K562 (cell line): ENCODE results near the gene FAM50B. TPM values are rescaled to one million over a fixed set of nuclear protein-coding genes. Genes with fewer than 3 reads are reported as not detected.

Experiments used
- ATAC-seq: fragments of 200-7000 bp; cut with Tn5 transposase; 3 replicates; pipeline ENCODE4 v1.9.1; 2020; ENCODE audit warnings: moderate library complexity
- BruUV-seq: library from RNA; stranded (reverse); fragments of 400-500 nt; replicated peaks from 2 replicates; lab custom pipeline; 2021; lab: Mats Ljungman, UMichigan
- CTCF ChIA-PET: fragments of 300-600 bp; formaldehyde crosslinking; extraction: SDS; loops from one replicate; lab custom pipeline; 2021; ENCODE audit warnings: low intra/inter-chr PET ratio; lab: Yijun Ruan, JAX
- POLR2A ChIA-PET: fragments of 300-600, 350-650 bp; sonication (Branson Sonifier 250); formaldehyde crosslinking; extraction: SDS; loops from one replicate; lab custom pipeline; 2021; ENCODE audit warnings: antibody characterized with exemption, inconsistent platforms; lab: Yijun Ruan, JAX
- DNase-seq, 4 experiments: peaks; one replicate each; pipeline versions ENCODE4 v3.0.0 to v3.0.0-alpha.2; 2011 to 2018; ENCODE audit warnings: low spot score in 3 of 4, mixed read lengths in 3 of 4; ENCODE audit errors: extremely low read depth in 1 of 4
- FAIRE-seq: peaks from 2 replicates; lab custom pipeline; 2011; peaks lifted over from hg19 to GRCh38; lab: Jason Lieb, UNC
- H2AFZ ChIP-seq: 2 replicates; pipeline ENCODE4 v1.6.0; 2011; ENCODE audit warnings: low read depth, low read length, control low read depth, inconsistent platforms
- H3K27ac ChIP-seq: fragments of 200-600 bp; 3 replicates; pipeline ENCODE4 v1.8.0; 2011; ENCODE audit warnings: low read depth, mild to moderate bottlenecking, control low read depth, inconsistent platforms, low read length, moderate library complexity, mixed read lengths; ENCODE audit errors: extremely low read depth
- H3K27me3 ChIP-seq, 2 experiments: fragments of 300-600 bp in 1 of 2; 2 replicates in 1 of 2; 3 replicates in 1 of 2; pipeline versions ENCODE4 v1.6.0 to v1.8.0; 2011; ENCODE audit warnings: inconsistent platforms in 2 of 2, low read length in 2 of 2, mild to moderate bottlenecking in 1 of 2, mixed read lengths in 1 of 2, moderate library complexity in 1 of 2; ENCODE audit not compliant: control insufficient read depth in 2 of 2, insufficient read depth in 2 of 2
- H3K36me3 ChIP-seq: fragments of 300-600 bp; 3 replicates; pipeline ENCODE4 v1.8.0; 2011; ENCODE audit warnings: mild to moderate bottlenecking, low read length, inconsistent platforms; ENCODE audit not compliant: control insufficient read depth, insufficient read depth
- H3K4me1 ChIP-seq, 2 experiments: fragments of 200-600 bp in 1 of 2; replicated peaks in 1 of 2; 2 replicates in 1 of 2; 3 replicates in 1 of 2; pipeline versions ENCODE4 v1.5.1 to v1.8.0; 2011; ENCODE audit warnings: inconsistent platforms in 2 of 2, low read length in 2 of 2, mild to moderate bottlenecking in 1 of 2, mixed read lengths in 1 of 2, moderate library complexity in 1 of 2; ENCODE audit not compliant: control insufficient read depth in 2 of 2, insufficient read depth in 2 of 2
- H3K4me2 ChIP-seq: 2 replicates; pipeline ENCODE4 v1.6.1; 2011; ENCODE audit warnings: low read length, control low read depth, inconsistent platforms, mixed read lengths; ENCODE audit not compliant: insufficient read depth
- H3K4me3 ChIP-seq: fragments of 200-600 bp; sonication (generic), shearing (Covaris generic); 2 replicates; pipeline ENCODE4 v1.5.1; 2016; ENCODE audit warnings: control low read depth, inconsistent platforms
- H3K79me2 ChIP-seq: fragments of 200-600 bp; 3 replicates; pipeline ENCODE4 v1.8.0; 2011; ENCODE audit warnings: low read length, inconsistent platforms; ENCODE audit not compliant: control insufficient read depth, insufficient read depth
- H3K9ac ChIP-seq, 2 experiments: 2 replicates each; pipeline versions ENCODE4 v1.6.0 to v1.6.1; 2011; ENCODE audit warnings: low read depth in 2 of 2, low read length in 2 of 2, control low read depth in 1 of 2, inconsistent platforms in 1 of 2, mild to moderate bottlenecking in 1 of 2, mixed read lengths in 1 of 2; ENCODE audit not compliant: insufficient read depth in 1 of 2
- H3K9me1 ChIP-seq: one replicate; pipeline ENCODE4 v1.6.0; 2011; ENCODE audit warnings: inconsistent platforms, mild to moderate bottlenecking, low read length, moderate library complexity; ENCODE audit not compliant: control insufficient read depth, insufficient read depth
- H3K9me3 ChIP-seq: replicated peaks from 2 replicates; pipeline ENCODE4 v1.5.1; 2011; ENCODE audit warnings: low read depth, low read length, inconsistent platforms; ENCODE audit not compliant: control insufficient read depth, insufficient read depth
- H4K20me1 ChIP-seq: replicated peaks from 2 replicates; pipeline ENCODE4 v1.6.1; 2011; ENCODE audit warnings: low read length, inconsistent platforms, mixed read lengths; ENCODE audit not compliant: control insufficient read depth, insufficient read depth
- CREB3 ChIP-seq: fragments of 450-650 bp; conservative IDR thresholded peaks from 2 replicates; pipeline ENCODE4 v1.6.1; 2016; ENCODE audit warnings: missing genetic modification characterization, low read depth, mild to moderate bottlenecking, missing compliant biosample characterization, moderate library complexity
- DPF2 ChIP-seq: fragments of 450-650 bp; IDR thresholded peaks from 2 replicates; pipeline ENCODE4 v1.6.1; 2016
- EGR1 ChIP-seq: fragments of 450-650 bp; conservative IDR thresholded peaks from 2 replicates; pipeline ENCODE4 v1.6.1; 2017; ENCODE audit warnings: mild to moderate bottlenecking
- ELK1 ChIP-seq: sonication (generic); formaldehyde crosslinking; IDR thresholded peaks from 2 replicates; pipeline ENCODE4 v1.8.1; 2022; ENCODE audit warnings: missing genetic modification reagents
- LEF1 ChIP-seq: fragments of 450-650 bp; IDR thresholded peaks from 2 replicates; pipeline ENCODE4 v1.6.1; 2016; ENCODE audit warnings: mild to moderate bottlenecking
- NR2C2 ChIP-seq, 2 experiments: fragments of 200-800 bp in 1 of 2; sonication (Bioruptor generic) in 1 of 2; sonication (generic) in 1 of 2; formaldehyde crosslinking in 1 of 2; IDR thresholded peaks; 2 replicates each; pipeline versions ENCODE4 v1.6.1 to v1.8.0; 2016 to 2022; ENCODE audit warnings: mild to moderate bottlenecking in 1 of 2, missing compliant biosample characterization in 1 of 2, missing genetic modification characterization in 1 of 2, missing genetic modification reagents in 1 of 2
- PHB ChIP-seq: fragments of 250-450 bp; sonication (Bioruptor Pico); IDR thresholded peaks from 2 replicates; pipeline ENCODE4 v1.5.0; 2021
- SP1 ChIP-seq: sonication (generic); formaldehyde crosslinking; IDR thresholded peaks from 2 replicates; pipeline ENCODE4 v1.8.1; 2022; ENCODE audit warnings: mild to moderate bottlenecking, missing genetic modification reagents
- SUPT5H ChIP-seq: fragments of 450-650 bp; IDR thresholded peaks from 2 replicates; pipeline ENCODE4 v1.6.1; 2016
- ZBTB34 ChIP-seq: fragments of 250-450 bp; sonication (Bioruptor Pico); IDR thresholded peaks from 2 replicates; pipeline ENCODE4 v1.8.0; 2021; ENCODE audit warnings: mild to moderate bottlenecking, moderate library complexity
- ZNF23 ChIP-seq: fragments of 250-450 bp; sonication (Bioruptor Pico); IDR thresholded peaks from 2 replicates; pipeline ENCODE4 v1.4.0; 2020; ENCODE audit warnings: mild to moderate bottlenecking
- ZNF57 ChIP-seq: fragments of 450-650 bp; formaldehyde crosslinking; IDR thresholded peaks from 2 replicates; pipeline ENCODE4 v1.4.0; 2020; ENCODE audit warnings: mild to moderate bottlenecking, moderate library complexity
- WGBS: fragments of 100-300 bp; shearing (Covaris generic); methylation state at CpG from one replicate; pipeline ENCODE4 v1.1.6; 2016; ENCODE audit warnings: low coverage, mixed read lengths; ENCODE audit not compliant: insufficient coverage; ENCODE audit errors: missing lambda C conversion rate; 5-methylcytosine and 5-hydroxymethylcytosine counted together
- in situ Hi-C: fragments of 300-500 bp; cut with MboI; formaldehyde crosslinking; loops from 4 replicates; pipeline ENCODE4 v1.15.0; 2018; ENCODE audit warnings: inconsistent platforms, mixed read lengths
- intact Hi-C: fragments of 100-400 bp; cut with micrococcal nuclease; formaldehyde crosslinking; loops from 2 replicates; pipeline ENCODE4 v1.14.2; 2022
- polyA plus RNA-seq, 8 experiments: library from polyadenylated mRNA; depleted of rRNA in 4 of 8; stranded (reverse) in 5 of 8; unstranded in 3 of 8; fragments of >200 nt; fragmentation: Nextera tagmentation in 2 of 8; fragmentation: Illumina TruSeq in 1 of 8; extraction: Ambion mirVana in 2 of 8; extraction: Trizol in 1 of 8; gene quantifications; 2 replicates each; pipeline versions ENCODE4 v1.2.1 to v1.2.3, GENCODE V29; 2011 to 2014; ENCODE audit warnings: inconsistent platforms in 1 of 8, missing spikeins in 1 of 8
- total RNA-seq, 7 experiments: library from RNA; depleted of rRNA in 6 of 7; stranded (reverse); fragments of >200 nt in 6 of 7; fragmentation: Illumina TruSeq in 2 of 7; extraction: Trizol in 2 of 7; gene quantifications; 2 replicates each; pipeline versions ENCODE4 v1.2.1 to v1.2.3, GENCODE V29; 2011 to 2021; ENCODE audit warnings: low replicate concordance in 1 of 7

FAM50B gene
- total and polyA plus RNA-seq, 9 of the 15 experiments (the other 6 are each of a cell fraction or from before 2014, with no cell fraction given) = 0.09 to 0.16 (median 0.13) TPM; not detected in 6

GRCh38 chr6:3870528-3870925 lies 21.4 kb downstream of the FAM50B start (continued):
- TF ChIP-seq ELK1 (CRISPR knock-in tag) (no peak), CREB3 (no peak), PHB (CRISPR knock-in tag) (no peak), SUPT5H (no peak), LEF1 (no peak), EGR1 (no peak), ZNF23 (CRISPR knock-in tag) (no peak)

GRCh38 chr6:3871515-3871914 lies 22.3 kb downstream of the FAM50B start:
- in situ Hi-C loops (no loop called here), intact Hi-C loops (no loop called here)
- Histone ChIP-seq H3K4me2 (no peak overlapping the region), H3K27ac (no peak overlapping the region), H3K27me3 (peaks cover 66 to 69% of the 10 kb centered on the region in 2 experiments), H3K79me2 (no peaks in the 10 kb centered on the region), H3K9ac (no peak overlapping the region), H3K9me3 (no peaks in the 10 kb centered on the region), H4K20me1 (peaks cover 10% of the 10 kb centered on the region; the same call in 1 of the 2 replicates), H3K36me3 (no peaks in the 10 kb centered on the region), H3K4me1 (no peaks in the 10 kb centered on the region), H3K4me3 (no peak overlapping the region), H3K9me1 (no peaks in the 10 kb centered on the region), H2AFZ (no peak overlapping the region)
- no peak for FAIRE-seq
- no peak for DNase-seq
- no TSS peak for BruUV-seq
- CTCF ChIA-PET = no interaction called here
- 1% methylated on average over 4 of the region's 4 CpGs for WGBS
- TF ChIP-seq ZNF57 (CRISPR knock-in tag) (no peak), SP1 (CRISPR knock-in tag) (no peak), DPF2 (no peak), ZBTB34 (no peak), NR2C2 (CRISPR knock-in tag; IDR thresholded peaks at IDR 0.05) (no peak), NR2C2 (tag; IDR thresholded peaks at IDR 0.05) (no peak)
- no peak for ATAC-seq
- POLR2A ChIA-PET = no interaction called here
